Suprapubic skin (tissue), 4 donors: ENCODE measurements around the gene SPEM3. TPM values are rescaled to one million over a fixed set of nuclear protein-coding genes. Genes with fewer than 3 reads are reported as not detected.

Experiments used
- DNase-seq, 2 donors: peaks; one replicate each; pipeline ENCODE4 v3.0.0-alpha.2; 2019; ENCODE audit warnings: low spot score in 2 of 2
- H3K27ac ChIP-seq: fragments of 200-600 bp; sonication (generic); one replicate; pipeline ENCODE4 v1.5.1; 2019
- H3K27me3 ChIP-seq: fragments of 200-600 bp; sonication (generic); one replicate; pipeline ENCODE4 v1.5.1; 2019
- H3K36me3 ChIP-seq: fragments of 200-600 bp; sonication (generic); one replicate; pipeline ENCODE4 v1.5.1; 2019
- H3K4me1 ChIP-seq: fragments of 200-600 bp; sonication (generic); one replicate; pipeline ENCODE4 v1.5.1; 2019
- H3K4me3 ChIP-seq: fragments of 200-600 bp; sonication (generic); one replicate; pipeline ENCODE4 v1.5.1; 2019; ENCODE audit warnings: mild to moderate bottlenecking
- H3K9me3 ChIP-seq: fragments of 200-600 bp; sonication (generic); one replicate; pipeline ENCODE4 v1.5.1; 2019
- EP300 ChIP-seq: sonication (generic); formaldehyde crosslinking; IDR thresholded peaks from one replicate; pipeline ENCODE4 v1.6.1; 2017; ENCODE audit warnings: antibody characterized with exemption
- POLR2A ChIP-seq, 2 donors: fragments of 450-650 bp; IDR thresholded peaks; one replicate each; pipeline ENCODE4 v1.6.1; 2017; ENCODE audit warnings: antibody characterized with exemption in 2 of 2, mild to moderate bottlenecking in 2 of 2, moderate library complexity in 2 of 2
- POLR2AphosphoS5 ChIP-seq, 3 donors: sonication (generic); formaldehyde crosslinking; IDR thresholded peaks; one replicate each; pipeline ENCODE4 v1.6.1; 2017; ENCODE audit warnings: antibody characterized with exemption in 3 of 3
- WGBS: methylation state at CpG from one replicate; pipeline ENCODE4 v1.1.5; 2018; 5-methylcytosine and 5-hydroxymethylcytosine counted together
- total RNA-seq, 4 donors: library from RNA; depleted of rRNA; stranded (reverse); fragments of >200 nt; gene quantifications; one replicate each; pipeline ENCODE4 v1.1.0, GENCODE V29; 2016
- TF ChIP-seq, protein P1 (sequence below), 2 donors: fragments of 200-600 bp in 1 of 2; fragments of 450-650 bp in 1 of 2; sonication (generic) in 1 of 2; IDR thresholded peaks; one replicate each; pipeline ENCODE4 v1.5.1; 2016 to 2019; ENCODE audit warnings: antibody characterized with exemption in 2 of 2, mild to moderate bottlenecking in 1 of 2, moderate library complexity in 1 of 2

SPEM3 gene
- total RNA-seq, 4 donors from 2014 or later: not detected

DNA sequence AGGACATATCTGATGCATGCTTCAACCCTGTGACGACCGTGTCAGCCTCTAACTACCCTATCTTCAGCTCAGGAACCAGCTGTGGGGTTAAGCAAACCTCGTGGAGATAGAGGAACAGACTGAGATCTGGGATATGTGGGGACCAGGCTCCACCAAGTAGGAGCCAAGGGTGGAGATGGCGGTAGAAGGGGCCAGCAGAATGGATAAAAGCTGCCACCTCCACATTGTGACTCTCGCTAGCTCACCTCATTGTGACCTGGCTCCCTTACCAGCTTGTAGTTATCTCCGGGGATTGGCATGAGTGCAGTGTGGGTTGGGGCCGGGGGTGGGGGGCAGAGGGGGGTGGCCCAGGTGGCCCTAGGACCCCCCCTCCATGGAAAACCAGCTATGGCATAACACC, 3.3 kb upstream of the SPEM3 start, which contains the start of gene SPEM2:
SPEM2 (plus strand) TSS at position 301 of the 400 bp plus-strand sequence; CDS start at position 374, 73 bp downstream.
- 92% methylated on average over 6 of the region's 7 CpGs for WGBS
- H3K27me3 ChIP-seq: no peaks in the 10 kb centered on the region
- no peaks in the 10 kb centered on the region for H3K36me3 ChIP-seq
- DNase-seq: no peak
- TF ChIP-seq EP300 (no peak), POLR2AphosphoS5 (IDR thresholded peaks at IDR 0.05) (no peak), POLR2A (IDR thresholded peaks at IDR 0.05) (no peak)
- TF ChIP-seq, protein P1, sequence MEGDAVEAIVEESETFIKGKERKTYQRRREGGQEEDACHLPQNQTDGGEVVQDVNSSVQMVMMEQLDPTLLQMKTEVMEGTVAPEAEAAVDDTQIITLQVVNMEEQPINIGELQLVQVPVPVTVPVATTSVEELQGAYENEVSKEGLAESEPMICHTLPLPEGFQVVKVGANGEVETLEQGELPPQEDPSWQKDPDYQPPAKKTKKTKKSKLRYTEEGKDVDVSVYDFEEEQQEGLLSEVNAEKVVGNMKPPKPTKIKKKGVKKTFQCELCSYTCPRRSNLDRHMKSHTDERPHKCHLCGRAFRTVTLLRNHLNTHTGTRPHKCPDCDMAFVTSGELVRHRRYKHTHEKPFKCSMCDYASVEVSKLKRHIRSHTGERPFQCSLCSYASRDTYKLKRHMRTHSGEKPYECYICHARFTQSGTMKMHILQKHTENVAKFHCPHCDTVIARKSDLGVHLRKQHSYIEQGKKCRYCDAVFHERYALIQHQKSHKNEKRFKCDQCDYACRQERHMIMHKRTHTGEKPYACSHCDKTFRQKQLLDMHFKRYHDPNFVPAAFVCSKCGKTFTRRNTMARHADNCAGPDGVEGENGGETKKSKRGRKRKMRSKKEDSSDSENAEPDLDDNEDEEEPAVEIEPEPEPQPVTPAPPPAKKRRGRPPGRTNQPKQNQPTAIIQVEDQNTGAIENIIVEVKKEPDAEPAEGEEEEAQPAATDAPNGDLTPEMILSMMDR (IDR thresholded peaks at IDR 0.05): no peak
- H3K9me3 ChIP-seq: no peaks in the 10 kb centered on the region
- H3K4me3 ChIP-seq: no peak within 1 kb of the TSS
- no peak within 1 kb of the TSS for H3K27ac ChIP-seq
- H3K4me1 ChIP-seq: no peaks in the 10 kb centered on the region

DNA sequence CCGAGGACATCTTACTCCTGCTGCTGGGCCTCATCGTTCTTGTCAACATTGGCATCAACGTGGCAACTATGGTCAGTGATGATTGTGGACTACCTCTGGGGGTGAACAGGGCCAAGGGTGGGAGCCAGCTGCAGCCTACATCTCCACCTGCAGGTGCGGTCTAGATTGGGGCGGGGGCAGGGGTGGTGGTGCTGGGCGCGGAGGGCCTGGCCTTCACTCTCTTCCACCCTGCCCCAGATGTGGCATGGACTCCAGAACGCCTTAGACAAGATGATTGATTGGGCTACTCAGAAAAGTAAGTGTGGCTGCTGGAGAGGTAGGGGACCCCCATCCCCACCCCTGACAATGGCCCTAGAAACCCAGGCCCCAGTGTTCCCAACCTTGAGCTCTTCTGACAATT, 2.9 kb upstream of the SPEM3 start:
- no peaks in the 10 kb centered on the region for H3K27me3 ChIP-seq
- WGBS: 89% methylated on average over 5 of the region's 8 CpGs
- H3K9me3 ChIP-seq: no peaks in the 10 kb centered on the region
- no peaks in the 10 kb centered on the region for H3K36me3 ChIP-seq
- H3K27ac ChIP-seq: no peak overlapping the region
- no peak overlapping the region for H3K4me3 ChIP-seq
- no peak for DNase-seq
- TF ChIP-seq EP300: no peak
- no peak for TF ChIP-seq POLR2A (IDR thresholded peaks at IDR 0.05)
- TF ChIP-seq, protein P1 (IDR thresholded peaks at IDR 0.05): no peak
- no peak for TF ChIP-seq POLR2AphosphoS5 (IDR thresholded peaks at IDR 0.05)
- H3K4me1 ChIP-seq: no peaks in the 10 kb centered on the region

DNA sequence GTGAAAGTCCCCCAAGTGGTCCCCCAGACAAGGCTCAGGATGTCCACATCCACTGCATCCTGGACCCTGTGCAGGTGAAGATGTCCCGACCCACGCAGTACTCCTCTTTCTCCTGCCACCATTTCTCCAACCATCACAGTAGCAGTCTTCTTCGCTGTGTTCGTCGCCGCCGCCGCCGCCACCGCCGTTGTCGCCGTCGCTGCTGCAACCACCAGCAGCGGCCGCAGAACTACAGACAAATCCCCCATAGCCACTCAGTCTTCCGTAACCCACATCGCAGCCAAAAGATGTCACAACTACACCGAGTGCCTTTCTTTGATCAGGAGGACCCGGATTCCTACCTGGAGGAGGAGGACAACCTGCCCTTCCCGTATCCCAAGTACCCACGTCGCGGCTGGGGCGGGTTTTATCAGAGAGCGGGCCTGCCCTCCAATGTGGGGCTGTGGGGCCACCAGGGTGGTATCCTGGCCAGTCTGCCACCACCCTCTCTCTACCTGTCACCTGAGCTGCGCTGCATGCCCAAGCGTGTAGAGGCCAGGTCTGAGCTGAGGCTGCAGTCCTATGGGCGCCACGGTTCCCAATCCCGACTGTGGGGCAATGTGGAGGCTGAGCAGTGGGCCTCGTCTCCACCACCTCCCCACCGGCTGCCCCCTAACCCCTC, 2.3 kb upstream of the SPEM3 start:
- no peaks in the 10 kb centered on the region for H3K4me1 ChIP-seq
- H3K4me3 ChIP-seq: no peak overlapping the region
- TF ChIP-seq, protein P1 (IDR thresholded peaks at IDR 0.05): no peak
- TF ChIP-seq POLR2A (IDR thresholded peaks at IDR 0.05): no peak
- H3K27me3 ChIP-seq: no peaks in the 10 kb centered on the region
- DNase-seq: no peak
- H3K9me3 ChIP-seq: no peaks in the 10 kb centered on the region
- H3K27ac ChIP-seq: no peak overlapping the region
- 94% methylated on average over 26 of the region's 33 CpGs for WGBS
- no peaks in the 10 kb centered on the region for H3K36me3 ChIP-seq

DNA sequence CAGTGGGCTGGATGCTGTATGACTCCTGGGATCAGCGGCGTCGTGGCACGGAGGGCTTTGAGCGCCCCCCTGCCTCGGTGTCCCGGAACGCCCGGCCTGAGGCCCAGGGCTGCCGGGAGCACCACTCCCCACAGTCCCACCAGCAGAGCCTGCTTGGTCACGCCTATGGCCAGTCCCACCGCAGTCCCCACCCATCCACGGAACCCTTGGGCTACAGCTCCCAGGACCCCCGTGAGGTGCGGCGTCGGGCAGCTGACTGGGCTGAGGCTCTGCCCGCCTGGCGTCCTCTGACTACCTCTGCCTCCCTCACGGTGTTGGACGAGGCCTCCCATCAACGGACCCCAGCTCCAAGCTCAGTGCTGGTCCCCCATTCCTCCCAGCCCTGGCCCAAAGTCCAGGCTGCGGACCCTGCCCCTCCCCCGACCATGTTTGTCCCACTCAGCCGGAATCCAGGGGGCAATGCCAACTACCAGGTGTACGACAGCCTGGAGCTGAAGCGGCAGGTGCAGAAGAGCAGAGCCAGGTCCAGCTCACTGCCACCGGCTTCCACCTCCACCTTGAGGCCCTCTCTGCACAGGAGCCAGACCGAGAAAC, 1.7 kb upstream of the SPEM3 start:
- H3K36me3 ChIP-seq: no peaks in the 10 kb centered on the region
- no peaks in the 10 kb centered on the region for H3K9me3 ChIP-seq
- WGBS: 97% methylated on average over 9 of the region's 29 CpGs
- TF ChIP-seq, protein P1 (IDR thresholded peaks at IDR 0.05): no peak
- no peak for TF ChIP-seq EP300
- no peak for TF ChIP-seq POLR2A (IDR thresholded peaks at IDR 0.05)
- no peak for TF ChIP-seq POLR2AphosphoS5 (IDR thresholded peaks at IDR 0.05)
- DNase-seq: no peak
- no peak overlapping the region for H3K27ac ChIP-seq
- H3K27me3 ChIP-seq: no peaks in the 10 kb centered on the region
- H3K4me3 ChIP-seq: no peak overlapping the region
- H3K4me1 ChIP-seq: no peaks in the 10 kb centered on the region

DNA sequence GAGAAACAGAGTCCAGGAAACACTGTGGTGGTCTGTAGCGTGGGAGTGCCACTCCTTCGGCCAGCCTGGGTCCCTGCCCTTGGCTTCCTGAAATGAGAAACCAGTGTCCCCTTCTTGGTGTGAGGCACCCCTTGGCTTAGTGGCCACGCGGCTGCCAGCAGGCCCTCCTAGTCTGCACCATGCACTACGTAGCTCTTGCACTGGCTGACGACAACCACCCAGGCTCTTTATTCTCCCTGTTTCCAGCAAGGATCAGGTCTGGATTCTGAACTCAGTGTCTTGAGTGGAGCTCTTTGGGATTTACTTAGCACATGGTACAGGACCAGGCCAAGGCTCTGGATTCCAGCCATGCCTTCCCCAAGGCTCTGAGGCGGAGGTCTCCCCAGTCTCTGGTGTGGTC, 1.1 kb upstream of the SPEM3 start:
- Histone ChIP-seq H3K27me3 (no peaks in the 10 kb centered on the region), H3K9me3 (no peaks in the 10 kb centered on the region), H3K4me1 (no peaks in the 10 kb centered on the region), H3K27ac (no peak overlapping the region), H3K36me3 (no peaks in the 10 kb centered on the region), H3K4me3 (no peak overlapping the region)
- WGBS: 94% methylated on average over 7 of the region's 7 CpGs
- no peak for DNase-seq
- TF ChIP-seq, protein P1 (IDR thresholded peaks at IDR 0.05): no peak
- no peak for TF ChIP-seq POLR2A (IDR thresholded peaks at IDR 0.05)
- TF ChIP-seq POLR2AphosphoS5 (IDR thresholded peaks at IDR 0.05): no peak
- no peak for TF ChIP-seq EP300
